GM12891 (cell line): ENCODE results near the gene GID8.

Experiments
- PAX5 ChIP-seq: IDR thresholded peaks from 2 replicates; pipeline ENCODE4 v1.6.1; 2011; ENCODE audit warnings: low read length, moderate library complexity, mild to moderate bottlenecking; ENCODE audit not compliant: insufficient read depth, severe bottlenecking
- POLR2A ChIP-seq: IDR thresholded peaks from 2 replicates; pipeline ENCODE4 v1.6.1; 2011; ENCODE audit warnings: low read depth, low read length, control low read depth
- POLR2AphosphoS5 ChIP-seq: IDR thresholded peaks from 2 replicates; pipeline ENCODE4 v1.6.1; 2011; ENCODE audit warnings: low read depth, low read length, control low read depth
- POU2F2 ChIP-seq: IDR thresholded peaks from 2 replicates; pipeline ENCODE4 v1.6.1; 2011; ENCODE audit warnings: low read depth, mild to moderate bottlenecking, control low read depth, low read length, moderate library complexity
- SPI1 ChIP-seq: IDR thresholded peaks from 2 replicates; pipeline ENCODE4 v1.6.1; 2011; ENCODE audit warnings: low read depth, low read length, control low read depth
- TAF1 ChIP-seq: IDR thresholded peaks from 2 replicates; pipeline ENCODE4 v1.6.1; 2011; ENCODE audit warnings: low read depth, low read length, control low read depth

GRCh38 chr20:62889871-62890270 lies 48.1 kb upstream of the GID8 start:
- no peak for TF ChIP-seq SPI1
- TF ChIP-seq POLR2A: no peak
- TF ChIP-seq PAX5: no peak
- no peak for TF ChIP-seq TAF1
- TF ChIP-seq POLR2AphosphoS5: no peak
- TF ChIP-seq POU2F2: no peak
